ENCODE results near the gene MRC2. TPM values are rescaled to one million over a fixed set of nuclear protein-coding genes. Genes with fewer than 3 reads are reported as not detected.

MRC2 gene
- total RNA-seq, 4 donors from 2014 or later: 10.6 to 40.5 (median 21.6) TPM

GRCh38 chr17:62712171-62712581 is 84.7 kb downstream of the MRC2 start:
- no peak for TF ChIP-seq CTCF (IDR thresholded peaks at IDR 0.05; ENCODE audit: low read depth)

DNA sequence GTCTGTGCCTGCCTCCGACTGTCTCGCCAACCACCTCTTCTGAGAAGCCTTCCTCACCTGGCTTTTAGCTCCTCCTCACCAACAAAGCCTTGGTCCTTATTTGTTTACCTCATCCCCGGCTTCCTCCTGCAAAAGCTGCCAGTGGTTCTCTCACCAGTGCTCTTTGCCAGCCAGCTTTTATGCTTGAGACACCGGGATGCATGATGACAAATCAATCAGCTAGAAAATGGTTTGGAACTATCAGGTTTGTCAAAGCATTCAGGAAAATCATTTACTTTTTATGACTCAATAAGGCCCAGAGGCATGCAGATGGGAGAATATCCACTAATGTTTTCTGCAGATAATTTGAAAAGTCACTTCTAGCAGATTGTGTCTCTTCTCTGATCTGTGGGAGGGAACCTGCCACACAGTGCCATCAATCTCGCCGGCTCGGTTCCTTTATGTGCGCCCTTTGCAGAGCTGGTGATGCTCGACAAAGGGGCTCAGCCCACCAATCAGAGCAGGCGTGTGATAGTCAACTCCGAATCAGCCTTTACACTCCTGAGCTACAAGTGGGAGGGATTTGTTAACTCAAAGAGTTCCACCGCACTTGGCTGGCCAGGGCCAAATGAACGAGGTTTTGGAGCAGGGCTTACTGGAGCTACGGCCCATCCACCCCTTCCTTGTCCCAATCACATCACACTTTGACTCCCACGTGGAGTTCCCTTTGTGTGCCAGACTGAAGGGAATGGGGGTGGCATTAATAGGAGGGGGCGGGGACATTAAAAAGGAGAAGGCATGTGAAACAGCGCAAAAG is 85.8 kb downstream of the MRC2 start:
- TF ChIP-seq CTCF (IDR thresholded peaks at IDR 0.05; ENCODE audit: low read depth): no peak

DNA sequence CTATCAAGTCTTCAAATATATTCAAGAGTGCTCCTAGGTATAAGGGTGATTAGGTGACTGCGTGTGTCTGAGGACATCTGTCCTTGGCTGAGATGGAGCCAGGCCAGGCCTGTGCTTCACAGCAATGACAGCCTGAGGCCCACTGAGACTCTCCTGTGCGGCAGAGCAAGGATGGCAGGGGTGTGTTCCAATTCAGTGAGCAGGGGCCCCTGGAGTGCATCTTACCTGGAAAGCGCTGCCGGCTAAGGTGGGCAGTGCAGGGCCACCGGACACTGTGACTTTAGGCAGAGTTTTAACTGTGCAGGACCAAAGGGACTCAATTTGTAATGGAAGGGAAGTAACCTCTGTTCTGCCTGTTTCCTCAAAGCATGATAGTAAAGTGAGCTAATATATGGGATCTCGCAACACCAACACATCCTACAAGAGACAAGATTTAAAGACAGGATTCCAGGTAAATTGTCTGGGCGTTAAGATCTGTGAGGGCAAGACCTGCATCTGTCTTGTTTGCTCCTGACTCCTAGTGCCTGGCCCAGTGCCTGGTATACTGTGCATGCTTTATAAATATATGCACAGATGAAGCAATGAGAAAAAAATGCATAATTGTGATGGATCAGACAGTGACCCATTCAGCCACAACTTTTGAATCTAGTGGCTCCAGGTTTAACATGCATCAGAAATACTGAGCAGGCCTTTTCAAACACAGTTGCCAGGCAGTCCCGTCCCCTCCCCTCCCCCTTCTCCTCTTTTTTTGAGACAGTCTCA is 86.7 kb downstream of the MRC2 start:
- no peak for TF ChIP-seq CTCF (IDR thresholded peaks at IDR 0.05; ENCODE audit: low read depth)

DNA sequence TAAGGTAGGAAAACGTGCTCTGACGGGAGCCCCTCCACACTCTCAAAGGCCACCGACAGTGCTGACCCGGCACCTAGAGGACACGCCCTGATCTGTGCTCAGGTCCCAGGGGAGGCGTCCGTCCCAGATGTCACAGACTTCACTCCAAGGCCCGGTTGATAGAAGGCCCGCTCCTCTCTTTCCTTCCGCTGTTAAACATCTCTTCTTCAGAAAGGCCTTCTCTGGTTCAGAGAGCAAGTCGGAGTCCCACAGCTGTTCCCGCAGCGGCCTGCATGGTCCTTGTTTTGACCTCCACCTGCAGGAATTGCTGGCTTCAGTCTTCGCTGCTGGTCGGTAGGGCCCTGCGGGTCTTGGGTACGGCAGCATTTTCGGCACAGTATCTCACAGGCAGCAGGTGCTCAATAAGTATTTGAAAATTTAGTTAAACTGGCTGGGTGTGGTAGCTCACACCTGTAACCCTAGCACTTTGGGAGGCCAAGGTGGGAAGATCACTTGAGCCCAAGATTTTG is 88.5 kb downstream of the MRC2 start:
- no peak for TF ChIP-seq CTCF (IDR thresholded peaks at IDR 0.05; ENCODE audit: low read depth)

GRCh38 chr17:62716834-62717588 is 89.5 kb downstream of the MRC2 start:
- no peak for TF ChIP-seq CTCF (IDR thresholded peaks at IDR 0.05; ENCODE audit: low read depth)

GRCh38 chr17:62717589-62717855 is 90.1 kb downstream of the MRC2 start:
- TF ChIP-seq CTCF (IDR thresholded peaks at IDR 0.05; ENCODE audit: low read depth): no peak

DNA sequence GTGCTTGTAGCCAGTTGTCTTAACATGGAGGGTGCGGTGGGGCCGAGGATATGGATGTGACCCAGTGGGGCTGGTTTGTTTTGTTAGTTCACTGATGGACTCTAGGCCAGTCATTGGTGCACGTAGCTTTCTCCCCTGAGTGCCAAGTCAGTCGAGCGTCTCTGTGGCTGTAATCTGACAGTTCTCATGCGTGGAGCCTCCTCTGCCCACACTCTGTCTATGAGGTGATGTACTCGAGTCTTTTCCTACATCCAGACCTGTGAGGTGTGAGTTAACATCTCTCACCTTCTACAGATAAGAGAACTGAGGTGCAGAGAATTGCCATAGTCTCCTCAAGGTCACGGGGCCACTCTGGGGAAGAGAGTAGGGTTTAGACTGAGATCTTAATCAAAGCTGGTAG is 90.4 kb downstream of the MRC2 start:
- TF ChIP-seq CTCF (IDR thresholded peaks at IDR 0.05; ENCODE audit: low read depth): no peak
